HEK293 (cell line): ENCODE results near the gene CDC42EP1.

ENCODE experiments used
- BCL11B ChIP-seq: fragments of 450-650 bp; formaldehyde crosslinking; IDR thresholded peaks from 2 replicates; pipeline ENCODE4 v1.5.1; 2016; ENCODE audit warnings: low read depth, missing biosample characterization, missing genetic modification characterization
- HOXC10 ChIP-seq: sonication (generic); formaldehyde crosslinking; IDR thresholded peaks from 2 replicates; pipeline ENCODE4 v1.8.1; 2023; ENCODE audit warnings: mild to moderate bottlenecking, missing genetic modification reagents
- IKZF3 ChIP-seq: fragments of 450-650 bp; IDR thresholded peaks from 2 replicates; pipeline ENCODE4 v1.5.0; 2018; ENCODE audit warnings: missing biosample characterization, mild to moderate bottlenecking, missing genetic modification characterization, moderate library complexity
- KLF1 ChIP-seq: fragments of 450-650 bp; formaldehyde crosslinking; IDR thresholded peaks from 2 replicates; pipeline ENCODE4 v1.5.1; 2016; ENCODE audit warnings: missing biosample characterization, missing genetic modification characterization
- RBAK ChIP-seq: fragments of 450-650 bp; formaldehyde crosslinking; IDR thresholded peaks from 2 replicates; pipeline ENCODE4 v1.5.1; 2016; ENCODE audit warnings: missing biosample characterization, missing genetic modification characterization
- REPIN1 ChIP-seq: fragments of 450-650 bp; formaldehyde crosslinking; IDR thresholded peaks from 2 replicates; pipeline ENCODE4 v1.5.1; 2017; ENCODE audit warnings: missing biosample characterization, missing genetic modification characterization, low read depth
- SCRT1 ChIP-seq: fragments of 450-650 bp; formaldehyde crosslinking; IDR thresholded peaks from 2 replicates; pipeline ENCODE4 v1.5.1; 2016; ENCODE audit warnings: missing biosample characterization, missing genetic modification characterization, borderline replicate concordance
- SP2 ChIP-seq: fragments of 450-650 bp; formaldehyde crosslinking; IDR thresholded peaks from 2 replicates; pipeline ENCODE4 v1.5.1; 2016; ENCODE audit warnings: missing biosample characterization, missing genetic modification characterization
- SP7 ChIP-seq: fragments of 450-650 bp; formaldehyde crosslinking; IDR thresholded peaks from 2 replicates; pipeline ENCODE4 v1.5.1; 2016; ENCODE audit warnings: missing biosample characterization, missing genetic modification characterization
- TRIM28 ChIP-seq: IDR thresholded peaks from 2 replicates; pipeline ENCODE4 v1.6.1; 2011; ENCODE audit warnings: low read length, control low read depth, borderline replicate concordance
- WT1 ChIP-seq: fragments of 450-650 bp; formaldehyde crosslinking; IDR thresholded peaks from 2 replicates; pipeline ENCODE4 v1.5.1; 2016; ENCODE audit warnings: missing biosample characterization, missing genetic modification characterization
- YY1 ChIP-seq: fragments of 450-650 bp; formaldehyde crosslinking; IDR thresholded peaks from 2 replicates; pipeline ENCODE4 v1.5.1; 2018; ENCODE audit warnings: missing biosample characterization, missing genetic modification characterization
- ZBTB20 ChIP-seq: fragments of 450-650 bp; formaldehyde crosslinking; IDR thresholded peaks from 2 replicates; pipeline ENCODE4 v1.5.1; 2016; ENCODE audit warnings: missing biosample characterization, missing genetic modification characterization
- ZBTB7A ChIP-seq: fragments of 450-650 bp; formaldehyde crosslinking; IDR thresholded peaks from 2 replicates; pipeline ENCODE4 v1.5.1; 2016; ENCODE audit warnings: low read depth, missing biosample characterization, missing genetic modification characterization
- ZNF157 ChIP-seq: fragments of 450-650 bp; formaldehyde crosslinking; IDR thresholded peaks from 2 replicates; pipeline ENCODE4 v1.5.1; 2016; ENCODE audit warnings: missing biosample characterization, missing genetic modification characterization
- ZNF175 ChIP-seq: fragments of 450-650 bp; formaldehyde crosslinking; IDR thresholded peaks from 2 replicates; pipeline ENCODE4 v1.5.1; 2016; ENCODE audit warnings: missing biosample characterization, missing genetic modification characterization
- ZNF2 ChIP-seq: fragments of 450-650 bp; formaldehyde crosslinking; IDR thresholded peaks from 2 replicates; pipeline ENCODE4 v1.5.1; 2016; ENCODE audit warnings: missing biosample characterization, missing genetic modification characterization
- ZNF24 ChIP-seq: fragments of 450-650 bp; formaldehyde crosslinking; IDR thresholded peaks from 2 replicates; pipeline ENCODE4 v1.5.1; 2016; ENCODE audit warnings: missing biosample characterization, missing genetic modification characterization
- ZNF248 ChIP-seq: fragments of 450-650 bp; formaldehyde crosslinking; IDR thresholded peaks from 2 replicates; pipeline ENCODE4 v1.5.1; 2017; ENCODE audit warnings: missing biosample characterization, missing genetic modification characterization
- ZNF341 ChIP-seq: fragments of 450-650 bp; formaldehyde crosslinking; IDR thresholded peaks from 2 replicates; pipeline ENCODE4; 2016; ENCODE audit warnings: low read depth, missing biosample characterization, missing genetic modification characterization
- ZNF366 ChIP-seq: fragments of 450-650 bp; formaldehyde crosslinking; conservative IDR thresholded peaks from 2 replicates; pipeline ENCODE4 v1.5.1; 2016; ENCODE audit warnings: missing biosample characterization, missing genetic modification characterization
- ZNF391 ChIP-seq: fragments of 450-650 bp; formaldehyde crosslinking; IDR thresholded peaks from 2 replicates; pipeline ENCODE4 v1.5.1; 2016; ENCODE audit warnings: low read depth, missing biosample characterization, missing genetic modification characterization, borderline replicate concordance
- ZNF423 ChIP-seq: fragments of 450-650 bp; formaldehyde crosslinking; IDR thresholded peaks from 2 replicates; pipeline ENCODE4 v1.5.1; 2016; ENCODE audit warnings: missing biosample characterization, missing genetic modification characterization
- ZNF510 ChIP-seq: fragments of 450-650 bp; formaldehyde crosslinking; IDR thresholded peaks from 2 replicates; pipeline ENCODE4 v1.5.1; 2018; ENCODE audit warnings: mild to moderate bottlenecking, missing genetic modification characterization, missing biosample characterization; ENCODE audit not compliant: insufficient replicate concordance
- ZNF530 ChIP-seq: fragments of 450-650 bp; formaldehyde crosslinking; IDR thresholded peaks from 2 replicates; pipeline ENCODE4 v1.5.1; 2016; ENCODE audit warnings: low read depth, missing biosample characterization, missing genetic modification characterization
- ZNF548 ChIP-seq: fragments of 450-650 bp; formaldehyde crosslinking; IDR thresholded peaks from 2 replicates; pipeline ENCODE4 v1.5.1; 2016; ENCODE audit warnings: missing biosample characterization, missing genetic modification characterization
- ZNF561 ChIP-seq: fragments of 450-650 bp; IDR thresholded peaks from 2 replicates; pipeline ENCODE4 v1.5.1; 2018; ENCODE audit warnings: missing biosample characterization, missing genetic modification characterization, borderline replicate concordance
- ZNF623 ChIP-seq: fragments of 450-650 bp; formaldehyde crosslinking; IDR thresholded peaks from 2 replicates; pipeline ENCODE4 v1.5.1; 2016; ENCODE audit warnings: missing biosample characterization, missing genetic modification characterization
- ZNF768 ChIP-seq: fragments of 450-650 bp; formaldehyde crosslinking; IDR thresholded peaks from 2 replicates; pipeline ENCODE4 v1.5.1; 2018; ENCODE audit warnings: missing biosample characterization, mild to moderate bottlenecking, missing genetic modification characterization
- TF ChIP-seq, protein P1 (sequence below): fragments of 450-650 bp; formaldehyde crosslinking; IDR thresholded peaks from 2 replicates; pipeline ENCODE4 v1.5.1; 2016; ENCODE audit warnings: missing biosample characterization, missing genetic modification characterization
- TF ChIP-seq, protein P2 (sequence below): fragments of 450-650 bp; formaldehyde crosslinking; IDR thresholded peaks from 2 replicates; pipeline ENCODE4 v1.5.1; 2016; ENCODE audit warnings: missing biosample characterization, missing genetic modification characterization
- TF ChIP-seq, protein P3 (sequence below): fragments of 450-650 bp; formaldehyde crosslinking; IDR thresholded peaks from 2 replicates; pipeline ENCODE4 v1.5.1; 2016; ENCODE audit warnings: missing biosample characterization, missing genetic modification characterization
- TF ChIP-seq, protein P4 (sequence below): fragments of 450-650 bp; formaldehyde crosslinking; IDR thresholded peaks from 2 replicates; pipeline ENCODE4 v1.5.1; 2016; ENCODE audit warnings: missing biosample characterization, missing genetic modification characterization, borderline replicate concordance

CDC42EP1 gene

DNA sequence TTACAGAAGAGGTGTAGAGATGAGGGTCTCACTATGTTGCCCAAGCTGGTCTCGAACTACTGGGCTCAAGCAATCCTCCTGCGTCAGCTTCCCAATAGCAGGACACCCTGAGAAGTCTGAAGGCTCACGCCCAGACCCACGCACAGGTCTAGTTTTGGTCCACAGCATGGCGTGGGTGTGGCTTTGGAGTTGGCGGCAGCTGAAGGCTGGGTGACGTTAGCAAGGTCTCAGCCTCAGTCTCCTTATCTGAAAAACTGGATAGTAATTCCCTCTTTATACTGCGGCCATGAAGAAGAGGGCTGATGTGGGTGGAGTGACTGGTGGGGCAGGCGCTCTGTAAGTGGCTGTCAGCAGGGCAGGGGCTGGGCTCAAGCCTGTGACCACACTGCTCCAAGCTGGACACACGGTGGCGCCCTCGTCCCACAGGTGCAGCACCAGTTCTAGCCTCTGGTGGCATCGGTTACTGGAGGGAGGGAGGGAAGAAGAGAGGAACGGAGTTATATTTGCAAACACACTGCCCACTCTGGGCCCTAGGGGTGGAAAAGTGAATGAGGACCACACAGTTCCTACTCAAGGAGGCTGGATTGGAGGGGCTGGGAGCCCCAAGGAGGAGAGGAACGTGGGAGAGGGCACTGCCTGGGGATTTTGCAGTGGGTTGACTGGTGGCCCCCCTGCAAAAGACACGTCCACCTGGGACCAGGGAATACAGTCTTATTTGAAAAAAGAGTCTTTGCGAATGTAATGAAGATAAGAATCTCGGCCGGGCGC, 21.5 kb upstream of the CDC42EP1 start (continued):
- TF ChIP-seq, protein P1, sequence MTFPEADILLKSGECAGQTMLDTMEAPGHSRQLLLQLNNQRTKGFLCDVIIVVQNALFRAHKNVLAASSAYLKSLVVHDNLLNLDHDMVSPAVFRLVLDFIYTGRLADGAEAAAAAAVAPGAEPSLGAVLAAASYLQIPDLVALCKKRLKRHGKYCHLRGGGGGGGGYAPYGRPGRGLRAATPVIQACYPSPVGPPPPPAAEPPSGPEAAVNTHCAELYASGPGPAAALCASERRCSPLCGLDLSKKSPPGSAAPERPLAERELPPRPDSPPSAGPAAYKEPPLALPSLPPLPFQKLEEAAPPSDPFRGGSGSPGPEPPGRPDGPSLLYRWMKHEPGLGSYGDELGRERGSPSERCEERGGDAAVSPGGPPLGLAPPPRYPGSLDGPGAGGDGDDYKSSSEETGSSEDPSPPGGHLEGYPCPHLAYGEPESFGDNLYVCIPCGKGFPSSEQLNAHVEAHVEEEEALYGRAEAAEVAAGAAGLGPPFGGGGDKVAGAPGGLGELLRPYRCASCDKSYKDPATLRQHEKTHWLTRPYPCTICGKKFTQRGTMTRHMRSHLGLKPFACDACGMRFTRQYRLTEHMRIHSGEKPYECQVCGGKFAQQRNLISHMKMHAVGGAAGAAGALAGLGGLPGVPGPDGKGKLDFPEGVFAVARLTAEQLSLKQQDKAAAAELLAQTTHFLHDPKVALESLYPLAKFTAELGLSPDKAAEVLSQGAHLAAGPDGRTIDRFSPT (tag by site-specific recombination), result peak; percentile 57; the same call in 1 of the 2 replicates
- no peak for TF ChIP-seq IKZF3 (tag by site-specific recombination)
- peak; percentile 98 for TF ChIP-seq ZNF366 (tag by site-specific recombination)
- TF ChIP-seq ZNF157 (tag by site-specific recombination), result no peak
- TF ChIP-seq ZNF548, result no peak
- TF ChIP-seq, protein P2, sequence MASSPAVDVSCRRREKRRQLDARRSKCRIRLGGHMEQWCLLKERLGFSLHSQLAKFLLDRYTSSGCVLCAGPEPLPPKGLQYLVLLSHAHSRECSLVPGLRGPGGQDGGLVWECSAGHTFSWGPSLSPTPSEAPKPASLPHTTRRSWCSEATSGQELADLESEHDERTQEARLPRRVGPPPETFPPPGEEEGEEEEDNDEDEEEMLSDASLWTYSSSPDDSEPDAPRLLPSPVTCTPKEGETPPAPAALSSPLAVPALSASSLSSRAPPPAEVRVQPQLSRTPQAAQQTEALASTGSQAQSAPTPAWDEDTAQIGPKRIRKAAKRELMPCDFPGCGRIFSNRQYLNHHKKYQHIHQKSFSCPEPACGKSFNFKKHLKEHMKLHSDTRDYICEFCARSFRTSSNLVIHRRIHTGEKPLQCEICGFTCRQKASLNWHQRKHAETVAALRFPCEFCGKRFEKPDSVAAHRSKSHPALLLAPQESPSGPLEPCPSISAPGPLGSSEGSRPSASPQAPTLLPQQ, result no peak
- TF ChIP-seq ZNF391 (tag by site-specific recombination), result 0 out of 2 replicates have a peak, but pooled peaks have one; percentile 31
- TF ChIP-seq, protein P3, sequence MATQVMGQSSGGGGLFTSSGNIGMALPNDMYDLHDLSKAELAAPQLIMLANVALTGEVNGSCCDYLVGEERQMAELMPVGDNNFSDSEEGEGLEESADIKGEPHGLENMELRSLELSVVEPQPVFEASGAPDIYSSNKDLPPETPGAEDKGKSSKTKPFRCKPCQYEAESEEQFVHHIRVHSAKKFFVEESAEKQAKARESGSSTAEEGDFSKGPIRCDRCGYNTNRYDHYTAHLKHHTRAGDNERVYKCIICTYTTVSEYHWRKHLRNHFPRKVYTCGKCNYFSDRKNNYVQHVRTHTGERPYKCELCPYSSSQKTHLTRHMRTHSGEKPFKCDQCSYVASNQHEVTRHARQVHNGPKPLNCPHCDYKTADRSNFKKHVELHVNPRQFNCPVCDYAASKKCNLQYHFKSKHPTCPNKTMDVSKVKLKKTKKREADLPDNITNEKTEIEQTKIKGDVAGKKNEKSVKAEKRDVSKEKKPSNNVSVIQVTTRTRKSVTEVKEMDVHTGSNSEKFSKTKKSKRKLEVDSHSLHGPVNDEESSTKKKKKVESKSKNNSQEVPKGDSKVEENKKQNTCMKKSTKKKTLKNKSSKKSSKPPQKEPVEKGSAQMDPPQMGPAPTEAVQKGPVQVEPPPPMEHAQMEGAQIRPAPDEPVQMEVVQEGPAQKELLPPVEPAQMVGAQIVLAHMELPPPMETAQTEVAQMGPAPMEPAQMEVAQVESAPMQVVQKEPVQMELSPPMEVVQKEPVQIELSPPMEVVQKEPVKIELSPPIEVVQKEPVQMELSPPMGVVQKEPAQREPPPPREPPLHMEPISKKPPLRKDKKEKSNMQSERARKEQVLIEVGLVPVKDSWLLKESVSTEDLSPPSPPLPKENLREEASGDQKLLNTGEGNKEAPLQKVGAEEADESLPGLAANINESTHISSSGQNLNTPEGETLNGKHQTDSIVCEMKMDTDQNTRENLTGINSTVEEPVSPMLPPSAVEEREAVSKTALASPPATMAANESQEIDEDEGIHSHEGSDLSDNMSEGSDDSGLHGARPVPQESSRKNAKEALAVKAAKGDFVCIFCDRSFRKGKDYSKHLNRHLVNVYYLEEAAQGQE (tag by site-specific recombination), result no peak
- TF ChIP-seq ZNF510 (tag by site-specific recombination), result no peak
- TF ChIP-seq ZNF423, result no peak
- no peak for TF ChIP-seq KLF1 (tag by site-specific recombination)
- no peak for TF ChIP-seq RBAK (tag by site-specific recombination)
- TF ChIP-seq TRIM28, result 0 out of 2 replicates have a peak, but pooled peaks have one; percentile 16
- no peak for TF ChIP-seq HOXC10 (CRISPR knock-in tag)
- TF ChIP-seq ZNF768 (tag by site-specific recombination), result no peak
- no peak for TF ChIP-seq ZNF530 (tag by site-specific recombination)
- TF ChIP-seq SP7 (tag by site-specific recombination), result peak; percentile 32; the same call in 1 of the 2 replicates
- no peak for TF ChIP-seq ZBTB7A (tag by site-specific recombination)
- peak; percentile 91 for TF ChIP-seq ZNF2
- TF ChIP-seq ZNF248 (tag by site-specific recombination), result no peak
- TF ChIP-seq REPIN1 (tag by site-specific recombination), result no peak
- TF ChIP-seq, protein P4, sequence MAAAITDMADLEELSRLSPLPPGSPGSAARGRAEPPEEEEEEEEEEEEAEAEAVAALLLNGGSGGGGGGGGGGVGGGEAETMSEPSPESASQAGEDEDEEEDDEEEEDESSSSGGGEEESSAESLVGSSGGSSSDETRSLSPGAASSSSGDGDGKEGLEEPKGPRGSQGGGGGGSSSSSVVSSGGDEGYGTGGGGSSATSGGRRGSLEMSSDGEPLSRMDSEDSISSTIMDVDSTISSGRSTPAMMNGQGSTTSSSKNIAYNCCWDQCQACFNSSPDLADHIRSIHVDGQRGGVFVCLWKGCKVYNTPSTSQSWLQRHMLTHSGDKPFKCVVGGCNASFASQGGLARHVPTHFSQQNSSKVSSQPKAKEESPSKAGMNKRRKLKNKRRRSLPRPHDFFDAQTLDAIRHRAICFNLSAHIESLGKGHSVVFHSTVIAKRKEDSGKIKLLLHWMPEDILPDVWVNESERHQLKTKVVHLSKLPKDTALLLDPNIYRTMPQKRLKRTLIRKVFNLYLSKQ, result no peak
- peak; percentile 16; the same call in 1 of the 2 replicates for TF ChIP-seq ZNF24 (tag by site-specific recombination)
- TF ChIP-seq SP2 (tag by site-specific recombination), result peak; percentile 36
- peak; percentile 93 for TF ChIP-seq ZNF341 (tag by site-specific recombination)
- TF ChIP-seq ZNF561 (tag by site-specific recombination), result no peak
- TF ChIP-seq ZNF623 (tag by site-specific recombination), result no peak
- no peak for TF ChIP-seq WT1 (tag by site-specific recombination)
- TF ChIP-seq BCL11B (tag by site-specific recombination), result no peak
- TF ChIP-seq ZBTB20 (tag by site-specific recombination), result 0 out of 2 replicates have a peak, but pooled peaks have one; percentile 7
- no peak for TF ChIP-seq ZNF175
- TF ChIP-seq SCRT1 (tag by site-specific recombination), result no peak; the same call in 1 of the 2 replicates
- no peak for TF ChIP-seq YY1
